HG03442 (cell line): Measurements from ENCODE around the gene APBA1.
A peak's percentile ranks its signal among the peaks of the same experiment; 100 is the strongest.

Experiments
- ATAC-seq: cut with Tn5 transposase; IDR thresholded peaks from one replicate; pipeline ENCODE4 v1.9.1; 2021; ENCODE audit warnings: mild to moderate bottlenecking, moderate library complexity; ENCODE audit not compliant: unreplicated experiment

The APBA1 gene

DNA sequence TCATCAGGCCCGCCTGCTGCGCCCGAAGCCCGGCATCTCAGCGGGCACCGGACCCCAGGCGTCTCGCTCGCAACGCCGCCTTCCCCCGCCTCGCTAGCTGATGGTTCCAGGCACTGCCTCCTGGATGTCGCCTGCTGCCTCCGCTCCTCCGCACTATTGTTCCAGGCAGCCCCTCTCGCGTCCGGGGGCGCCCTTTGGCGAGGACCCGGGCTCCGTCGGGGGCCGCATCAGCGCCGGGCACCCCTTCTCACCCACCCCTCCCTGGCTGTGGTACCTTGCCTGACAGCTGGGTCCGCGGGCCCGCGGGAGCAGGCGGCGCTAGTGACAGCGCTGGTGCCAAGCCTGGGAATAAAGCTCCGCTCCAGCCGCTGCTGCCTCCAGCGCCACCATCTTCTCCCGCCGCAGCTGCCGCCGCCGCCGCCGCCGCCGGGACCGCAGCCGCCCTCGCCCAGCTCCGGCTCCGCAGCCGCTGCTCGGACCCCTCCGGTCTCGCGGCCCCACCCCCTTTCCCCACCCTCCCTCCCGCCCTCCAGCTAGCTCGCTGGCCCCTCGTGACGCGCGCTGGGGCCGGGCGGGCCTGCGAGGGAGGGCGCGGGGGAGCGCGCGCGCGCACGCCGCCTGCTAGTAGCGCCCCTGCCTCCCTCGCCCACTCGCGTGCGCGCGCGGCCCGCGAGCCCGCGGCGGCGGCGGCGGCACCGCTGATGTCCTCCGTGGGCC lies at the start of gene APBA1:
APBA1 (minus strand) TSS at position 493 of the 717 bp plus-strand sequence.
- peak; percentile 40 for ATAC-seq

DNA sequence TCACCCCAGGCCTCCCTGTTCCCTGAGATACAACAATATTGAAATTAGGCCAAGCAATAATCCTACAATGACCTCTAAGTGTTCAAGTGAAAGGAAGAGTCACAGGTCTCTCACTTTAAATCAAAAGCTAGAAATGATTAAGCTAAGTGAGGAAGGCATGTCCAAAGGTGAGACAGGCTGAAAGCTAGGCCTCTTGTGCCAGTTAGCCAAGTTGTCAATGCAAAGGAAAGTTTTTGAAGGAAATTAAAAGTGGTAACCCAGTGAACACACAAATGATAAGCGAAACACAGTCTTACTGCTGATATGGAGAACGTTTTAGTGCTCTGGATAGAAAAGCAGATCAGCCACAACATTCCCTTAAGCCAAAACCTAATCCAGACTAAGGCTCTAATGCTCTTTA lies 47.8 kb upstream of the APBA1 start:
- ATAC-seq, result no peak

DNA sequence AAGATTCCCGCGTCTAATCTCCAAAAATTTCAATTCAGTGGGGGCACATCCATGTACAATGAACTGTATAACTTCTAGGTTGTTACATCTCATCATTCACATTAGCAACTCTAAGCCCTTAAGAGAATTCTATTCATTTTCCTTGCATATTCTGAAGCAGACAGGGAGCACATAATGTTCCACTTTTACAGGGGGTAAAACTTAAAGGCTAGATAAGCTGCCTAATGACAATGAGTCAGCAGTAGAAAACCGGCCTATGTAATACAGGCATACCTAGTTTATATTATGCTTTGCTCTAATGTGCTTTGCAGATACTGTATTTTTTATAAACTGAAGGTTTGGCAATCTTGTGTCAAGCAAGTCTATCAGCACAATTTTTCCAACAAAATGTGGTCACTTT lies 47.2 kb upstream of the APBA1 start:
- no peak for ATAC-seq

DNA sequence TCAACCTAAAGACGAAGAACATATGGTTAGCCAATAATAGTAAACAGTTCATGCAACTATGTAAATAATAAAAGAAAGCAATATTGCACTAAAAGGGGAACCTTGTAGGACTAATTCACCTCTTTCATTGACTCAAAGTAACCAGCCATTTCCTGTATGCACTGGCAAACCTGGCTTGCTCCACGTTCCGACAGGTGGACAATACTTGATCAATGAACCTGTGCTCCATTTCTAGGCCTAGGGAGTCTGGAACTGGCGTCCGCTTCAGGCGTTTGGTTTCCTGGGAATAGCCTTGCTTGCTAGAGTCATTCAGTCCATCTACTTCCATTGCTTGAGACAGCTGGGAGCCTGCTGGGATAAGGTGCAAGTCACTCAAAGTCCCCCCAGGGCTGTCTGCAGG lies 46.0 kb upstream of the APBA1 start:
- no peak for ATAC-seq

DNA sequence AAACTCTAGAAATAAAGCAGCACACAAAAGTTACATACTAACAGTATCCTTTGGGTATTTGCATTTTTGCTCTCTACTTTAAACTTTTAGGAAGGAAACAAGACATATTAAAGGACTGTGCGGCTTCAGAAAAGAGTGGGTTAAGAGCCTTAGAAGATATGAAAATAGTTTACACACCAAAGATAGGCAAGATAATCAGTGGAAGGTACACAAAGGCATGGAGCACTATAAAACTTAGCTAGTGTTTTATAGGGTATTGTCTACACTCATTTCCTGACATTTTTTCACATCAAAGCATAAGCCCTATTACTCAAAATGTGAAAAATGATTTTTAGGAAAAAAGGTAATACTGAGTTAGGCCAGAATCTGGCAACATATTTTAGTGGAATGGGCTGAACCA lies 43.7 kb upstream of the APBA1 start:
- no peak for ATAC-seq

DNA sequence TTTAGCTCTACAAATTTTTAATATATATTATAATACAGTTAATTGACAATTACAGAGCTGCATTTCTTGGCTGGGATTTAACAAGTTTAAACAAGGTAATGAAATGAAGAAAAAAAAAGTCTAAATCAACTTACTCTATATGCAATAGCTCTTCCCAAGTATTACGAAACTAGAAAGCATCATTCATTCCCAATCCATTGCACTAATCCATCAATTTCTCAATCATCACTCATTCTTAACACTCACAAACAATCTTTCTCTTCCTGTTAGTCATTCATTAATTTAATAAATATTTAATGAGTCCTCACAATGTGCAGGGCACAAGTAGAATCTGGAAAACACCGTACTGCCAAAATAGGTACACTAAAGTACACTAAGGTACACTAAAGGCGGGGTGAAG lies 42.9 kb upstream of the APBA1 start:
- no peak for ATAC-seq

DNA sequence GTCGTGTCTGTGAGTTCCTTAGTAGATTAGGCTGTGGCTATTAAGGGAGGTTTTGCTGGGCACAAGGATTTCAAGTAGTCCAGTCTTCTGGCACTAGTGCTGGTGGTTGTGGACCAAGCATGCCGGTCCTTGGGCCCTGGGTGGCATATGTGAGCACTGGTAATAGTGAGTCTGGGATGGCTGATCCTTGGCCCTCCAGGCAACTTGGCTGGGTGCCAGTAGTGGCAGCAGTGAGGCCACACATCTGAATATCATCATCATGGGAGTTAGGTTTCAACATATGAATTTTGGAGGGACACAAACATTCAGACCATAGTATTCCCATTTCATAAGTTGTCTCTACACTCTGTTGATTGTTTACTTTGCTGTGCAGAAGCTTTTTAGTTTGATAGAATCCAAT lies 25.3 kb upstream of the APBA1 start:
- no peak for ATAC-seq

DNA sequence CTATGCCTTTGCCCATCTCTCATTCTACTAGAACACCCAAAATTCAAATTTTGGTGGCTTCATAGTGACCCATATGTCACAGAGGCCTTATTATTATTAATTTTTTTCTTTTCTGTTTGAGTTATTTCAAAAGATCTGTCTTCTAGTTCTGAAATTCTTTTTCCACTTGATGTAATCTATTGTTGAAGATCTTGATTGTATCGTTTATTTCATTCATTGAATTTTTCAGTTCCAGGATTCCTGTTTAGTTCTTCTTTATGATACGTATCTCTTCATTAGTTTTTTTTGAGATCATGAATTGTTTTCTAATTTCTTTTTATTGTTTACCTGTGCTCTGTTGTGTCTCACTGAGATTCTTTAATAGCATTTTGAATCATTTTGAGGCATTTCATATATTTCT lies 24.6 kb upstream of the APBA1 start:
- no peak for ATAC-seq

DNA sequence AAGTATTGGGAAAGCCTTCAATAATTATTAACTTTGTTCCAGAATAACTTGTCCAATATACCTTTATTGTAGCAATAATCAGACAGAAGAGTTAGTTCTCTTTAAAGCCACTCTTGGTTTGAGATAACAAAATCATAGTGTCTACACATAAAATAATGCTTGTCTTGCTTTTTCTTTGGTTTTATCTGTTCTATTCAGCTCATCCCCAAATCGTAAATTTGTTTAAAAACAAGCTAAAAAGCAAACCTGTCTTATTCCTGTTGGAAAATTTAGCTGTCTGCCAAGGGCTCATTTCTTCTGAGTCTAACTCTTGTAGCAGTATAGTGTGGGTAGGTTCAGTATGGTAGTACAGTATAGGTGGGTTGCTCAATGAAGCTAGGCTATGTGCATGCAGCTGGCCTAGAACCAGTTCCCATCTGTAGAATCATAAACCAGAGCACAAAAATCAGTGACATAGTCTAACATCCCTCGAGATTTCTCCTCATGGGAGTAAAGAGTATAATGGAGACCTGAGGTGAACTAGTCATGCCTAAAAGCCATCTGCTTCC lies 17.9 kb upstream of the APBA1 start:
- ATAC-seq, result no peak

DNA sequence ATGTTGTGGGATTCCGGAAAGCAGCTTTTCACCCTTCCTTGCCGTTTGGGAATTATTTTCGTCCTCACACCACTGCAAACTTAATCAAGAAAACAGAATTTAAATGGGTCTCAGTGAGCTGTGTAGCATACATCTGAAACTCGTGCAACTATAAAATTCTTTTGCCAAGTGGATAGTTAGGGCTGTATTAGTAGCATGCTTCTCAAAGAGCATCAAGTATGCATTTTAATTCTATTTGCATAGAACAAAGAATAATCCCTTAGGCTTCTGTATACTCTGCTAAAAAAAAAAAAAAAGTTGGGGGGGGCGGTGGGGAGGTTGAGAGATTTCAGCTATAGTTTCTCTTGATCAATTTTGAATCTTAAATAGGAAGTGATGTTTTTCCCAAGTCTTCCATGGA lies 11.8 kb upstream of the APBA1 start:
- ATAC-seq, result no peak

DNA sequence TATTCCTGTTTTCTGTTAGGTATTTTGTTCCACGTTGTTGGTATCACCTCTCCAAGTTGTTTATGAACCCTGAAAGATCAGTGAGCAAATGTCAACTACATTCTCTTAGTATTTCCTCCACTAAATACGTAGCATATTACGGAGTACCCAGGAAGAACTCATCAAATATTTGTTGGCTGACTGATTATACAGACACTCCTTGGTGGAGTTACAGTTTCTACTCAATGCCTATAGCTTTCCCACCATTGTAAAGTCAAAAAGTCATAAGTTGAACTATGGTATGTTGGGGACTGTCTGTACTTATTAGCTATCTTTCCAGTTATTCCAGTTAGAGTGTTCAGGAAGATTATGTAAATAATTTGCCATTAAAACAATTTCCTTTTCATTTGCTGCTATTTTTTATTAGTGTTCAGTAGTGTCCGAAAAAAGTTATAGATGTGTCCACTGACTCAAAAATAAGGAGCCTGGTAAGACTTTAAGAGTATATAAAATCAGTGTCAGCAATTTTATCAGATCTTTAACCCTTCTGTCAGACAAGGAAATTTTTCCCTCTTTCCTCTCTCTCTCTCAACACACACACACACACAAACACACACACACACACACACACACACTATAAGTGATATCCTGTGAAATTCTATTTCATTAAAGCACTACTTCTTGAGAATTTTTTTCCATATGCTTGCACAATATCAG lies 6.8 kb upstream of the APBA1 start:
- no peak for ATAC-seq

DNA sequence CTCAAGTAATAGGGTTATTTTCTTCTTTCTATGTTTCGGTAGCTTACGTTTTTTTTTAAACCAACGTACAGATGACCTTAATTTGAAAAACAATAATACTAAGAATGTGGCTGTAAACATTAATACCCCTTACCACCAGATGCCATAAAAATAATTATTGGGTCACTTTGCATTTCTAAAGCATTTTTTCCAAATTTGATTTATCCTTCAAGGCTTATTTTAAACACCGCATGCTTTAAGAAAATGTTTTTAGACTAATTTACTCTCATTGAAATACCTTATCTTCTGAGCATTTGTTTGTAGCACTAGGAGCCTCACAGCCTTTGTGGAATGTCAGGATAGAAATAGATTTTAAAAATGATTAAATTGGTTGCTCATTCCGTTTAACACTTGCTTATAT lies 5.8 kb upstream of the APBA1 start:
- ATAC-seq, result no peak

DNA sequence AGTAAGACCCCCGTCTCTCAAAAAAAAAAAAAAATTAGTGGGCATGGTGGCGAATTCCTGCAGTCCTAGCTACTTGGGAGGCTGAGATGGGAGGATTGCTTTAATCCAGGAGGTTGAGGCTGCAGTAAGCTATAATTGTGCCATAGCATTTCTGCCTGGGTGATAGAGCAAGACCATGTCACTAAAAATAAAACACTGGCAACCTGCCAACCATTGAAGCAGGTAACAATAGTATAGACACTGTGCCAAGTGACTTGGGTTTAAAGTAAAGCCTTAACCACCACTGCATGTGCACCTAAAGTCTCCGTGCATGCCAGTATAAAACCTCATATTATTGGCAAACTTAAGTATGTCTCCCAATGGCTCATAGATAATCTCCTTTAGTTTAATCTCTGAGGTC lies 3.4 kb upstream of the APBA1 start:
- ATAC-seq, result no peak

DNA sequence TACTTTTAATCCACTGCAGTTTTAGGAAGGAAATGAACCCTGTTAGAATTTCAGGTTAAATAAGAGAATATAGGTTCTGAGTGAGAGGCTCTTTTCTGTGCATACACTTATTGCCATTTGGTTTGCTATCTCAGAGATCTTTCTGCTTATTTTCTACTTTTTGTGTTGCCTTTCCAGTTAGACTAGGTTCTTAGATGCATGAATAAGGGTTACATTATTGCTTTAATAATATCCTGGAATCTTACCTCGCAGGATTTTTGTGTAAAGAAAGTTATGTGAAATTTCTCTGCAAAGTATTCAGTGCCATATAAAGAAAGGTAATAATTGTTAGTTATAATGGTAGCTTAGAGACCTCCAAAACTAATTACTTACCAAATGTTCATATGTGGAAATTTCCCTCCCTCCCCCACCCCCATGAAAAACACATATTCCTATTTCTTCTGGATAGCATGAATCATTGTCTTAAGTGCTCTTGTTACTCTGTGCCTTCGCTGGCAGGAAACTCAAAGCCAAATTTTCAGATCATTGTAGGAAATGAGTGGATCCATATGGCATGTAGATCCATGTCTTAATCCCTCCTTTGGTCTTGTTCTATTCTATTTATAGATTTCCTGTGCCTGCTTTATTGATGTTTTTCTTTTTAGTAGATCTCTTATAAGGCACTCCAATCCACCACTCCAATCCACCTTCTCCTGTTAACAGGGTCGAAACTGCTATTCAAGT lies 2.7 kb upstream of the APBA1 start:
- no peak for ATAC-seq

DNA sequence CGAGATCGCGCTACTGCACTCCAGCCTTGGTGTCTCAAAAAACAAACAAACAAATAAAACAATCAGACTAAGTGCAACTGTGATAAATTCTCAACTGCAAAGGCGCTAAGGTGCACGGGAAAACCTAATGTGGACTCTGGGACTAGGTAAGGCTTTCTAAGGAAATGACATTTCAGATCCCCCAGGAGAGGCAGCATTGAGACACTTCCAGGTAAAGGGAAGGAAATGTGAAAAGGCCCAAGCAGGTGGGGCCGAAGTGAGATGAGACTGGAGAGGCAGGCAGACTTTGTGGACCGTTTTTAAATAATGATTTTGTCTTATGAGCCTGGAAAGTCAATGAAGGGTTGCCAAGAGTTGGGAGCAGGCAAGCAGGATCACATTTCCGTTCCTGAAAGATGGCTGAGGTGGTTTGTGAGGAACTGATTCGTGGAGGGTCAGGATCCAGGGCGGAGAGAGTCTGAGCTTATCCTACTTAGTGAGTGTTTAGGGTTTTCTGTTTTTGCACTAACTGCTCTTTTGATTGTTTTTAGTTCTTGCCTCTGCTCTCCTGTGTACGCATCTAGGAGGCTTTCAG lies 2.0 kb upstream of the APBA1 start:
- no peak for ATAC-seq

DNA sequence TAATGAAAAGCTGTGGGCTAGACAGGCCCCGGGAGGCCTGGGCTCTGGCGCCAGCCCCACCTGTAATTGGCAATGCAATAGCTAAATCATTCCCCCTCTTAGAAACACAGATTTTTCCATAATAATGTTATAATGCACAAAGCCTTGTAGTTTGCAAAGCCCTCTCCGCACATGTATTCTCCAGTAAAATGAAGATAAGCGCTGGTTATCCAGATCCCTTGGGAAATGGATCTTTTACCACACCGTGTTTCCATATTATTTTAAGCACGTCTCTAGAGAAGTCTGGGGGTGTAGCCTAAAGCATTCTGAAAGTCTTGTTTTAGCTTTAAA lies 1.1 kb upstream of the APBA1 start:
- no peak for ATAC-seq

DNA sequence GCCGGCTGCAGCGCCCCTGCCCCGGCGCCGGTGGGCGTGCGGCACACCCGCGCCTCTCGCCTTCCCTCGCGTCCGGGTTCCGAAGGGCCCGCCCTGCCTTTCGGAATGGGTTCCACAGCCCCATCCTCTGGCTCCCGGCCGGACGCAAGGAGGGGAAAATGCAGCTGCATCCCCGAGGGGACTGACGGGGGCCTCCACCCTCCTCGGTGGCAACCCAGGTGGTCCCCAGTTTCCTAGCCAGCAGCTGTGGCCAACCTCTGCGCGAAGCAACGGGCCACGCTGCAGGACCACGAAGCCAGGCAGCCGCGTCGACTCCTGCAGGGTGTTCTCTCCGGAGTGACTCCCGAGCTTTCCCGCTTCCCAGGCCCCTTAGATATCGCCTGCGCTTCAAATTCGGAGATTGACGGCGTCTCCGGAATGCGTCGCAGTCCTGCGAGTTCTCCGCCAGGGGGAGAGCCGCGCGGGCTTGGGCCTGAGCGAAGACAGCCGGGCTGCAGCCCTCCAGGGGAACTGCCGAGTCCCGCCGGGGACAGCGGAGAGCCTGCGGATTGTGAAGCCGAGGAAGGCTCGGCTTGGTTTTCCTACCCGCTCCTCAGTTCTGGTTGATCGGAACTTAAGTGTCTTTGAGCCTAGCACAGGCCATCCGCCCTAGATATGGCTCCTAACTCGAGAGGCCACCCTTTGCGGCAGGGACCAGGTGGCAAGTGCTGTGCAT lies 582 bp upstream of the APBA1 start:
- ATAC-seq, result peak; percentile 95

DNA sequence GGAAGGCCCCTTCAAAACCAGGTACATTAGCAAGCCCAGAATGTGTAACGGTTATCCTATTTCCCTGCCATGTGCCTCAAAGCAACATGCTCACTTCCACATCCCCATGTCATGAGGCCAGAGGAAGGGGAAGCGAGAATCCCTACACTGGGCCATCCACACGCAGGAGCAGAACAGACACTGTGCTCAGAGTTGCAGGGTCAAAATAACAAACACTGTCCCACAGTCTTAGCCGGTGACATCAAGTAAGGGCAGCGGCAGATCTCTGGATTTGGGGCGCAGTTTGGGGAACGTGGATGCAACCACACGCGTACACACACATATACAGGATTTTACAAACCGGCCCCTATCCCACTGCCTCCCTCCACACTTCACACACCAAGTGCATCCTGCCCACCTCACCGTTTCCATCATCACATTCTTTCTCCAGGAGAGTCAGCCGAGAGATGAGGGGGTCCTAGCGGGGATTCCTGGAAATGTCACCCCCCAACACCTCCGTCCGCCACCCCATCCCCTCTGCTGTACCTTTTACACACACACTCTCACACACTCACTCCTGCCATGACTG lies 776 bp downstream of the APBA1 start:
- ATAC-seq, result no peak

DNA sequence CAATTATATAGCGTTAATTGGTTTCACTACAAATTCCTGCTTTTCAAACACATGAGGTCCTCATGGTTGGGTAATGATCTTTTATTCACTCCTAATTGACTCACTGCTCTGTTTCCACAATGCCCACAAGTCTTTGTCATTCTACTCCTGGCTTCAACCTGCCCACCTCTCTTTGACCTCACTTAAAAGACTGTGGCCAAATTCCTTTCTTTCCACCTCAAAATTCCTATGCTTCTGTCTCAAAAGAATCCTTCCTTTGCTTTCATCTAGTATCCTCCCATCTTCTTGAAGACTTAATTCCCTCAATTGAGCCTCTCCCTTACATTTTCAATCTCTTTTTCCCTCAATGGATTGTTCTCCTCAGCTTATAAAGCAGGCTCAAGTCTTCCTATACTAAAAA lies 4.9 kb downstream of the APBA1 start:
- ATAC-seq, result no peak

DNA sequence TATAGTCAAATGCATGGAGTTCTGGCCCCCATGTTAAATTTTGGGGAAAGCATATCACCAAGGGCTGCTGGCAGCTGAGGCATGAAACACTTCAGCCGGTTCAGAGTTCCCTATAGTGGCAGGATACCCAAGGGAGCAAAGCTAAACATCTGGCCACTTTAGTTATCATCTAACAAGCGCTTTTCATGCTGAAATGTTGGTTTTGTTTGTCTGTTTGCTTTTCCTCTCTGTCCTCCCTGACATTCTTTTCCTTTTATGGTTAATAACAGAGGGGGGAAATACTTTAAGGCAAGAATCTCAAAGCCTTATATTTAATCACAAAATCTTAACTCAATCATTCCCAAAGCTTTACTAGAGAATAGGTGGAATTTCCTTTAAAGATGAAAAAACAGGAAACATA lies 11.9 kb downstream of the APBA1 start:
- ATAC-seq, result no peak
